ENCODE data around the gene DRD1. TPM values are rescaled to one million over a fixed set of nuclear protein-coding genes. Genes with fewer than 3 reads are reported as not detected.

DRD1 gene
- total and polyA plus RNA-seq, 2 of the 4 experiments (the other 2 are of a cell fraction): 0.18 to 0.19 TPM

DNA sequence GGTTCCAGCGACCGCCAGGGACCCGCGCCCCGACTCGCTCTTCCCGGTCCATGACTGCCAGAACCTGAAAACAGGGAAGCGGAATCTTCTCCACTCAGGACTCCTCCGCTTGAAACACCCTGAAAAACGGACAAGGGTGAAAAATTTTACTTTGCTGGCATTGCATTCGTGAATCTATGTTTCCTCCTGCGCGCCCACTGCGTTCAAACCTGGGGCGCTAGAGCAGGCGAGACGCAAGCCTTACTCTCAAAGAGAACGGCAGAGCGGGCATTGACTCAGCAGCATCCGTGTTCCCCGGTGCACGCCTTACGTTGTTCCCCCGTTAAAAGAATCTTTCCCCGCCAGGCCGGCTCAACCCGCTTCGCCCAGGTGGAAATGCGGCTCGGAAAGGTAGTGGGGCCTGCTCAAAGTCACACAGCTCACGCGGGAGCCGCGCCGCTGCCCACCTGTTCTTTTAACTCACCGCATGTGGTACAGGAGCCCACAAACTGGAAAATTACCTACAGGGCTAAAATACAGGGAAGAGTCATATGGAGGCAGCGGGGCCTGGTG, 999 bp upstream of the DRD1 start:
- intact Hi-C loops (cut with micrococcal nuclease): loop anchor here (1.0 to 5.0 kb wide), 5 partner anchors 96 to 494 kb away; no protein-coding TSS in a partner anchor
- Histone ChIP-seq H2BK15ac (ENCODE audit: low read depth, low read length) (no peak overlapping the region), H4K20me1 (ENCODE audit: insufficient read depth, low read length) (no peaks in the 10 kb centered on the region), H3K79me1 (ENCODE audit: low read depth in 1 of 2, low read length in 2 of 2) (no peaks in the 10 kb centered on the region), H2BK20ac (ENCODE audit: low read depth, low read length) (no peak overlapping the region), H3K9me3 (ENCODE audit: control insufficient read depth, insufficient read depth, low read length) (no peaks in the 10 kb centered on the region), H3K27me3 (ENCODE audit: control insufficient read depth, insufficient read depth, low read length) (peaks cover 13% of the 10 kb centered on the region), H3K4me3 (ENCODE audit: insufficient read depth, low read depth, low read length) (no peak overlapping the region), H3K9me1 (ENCODE audit: insufficient read depth, low read length) (no peaks in the 10 kb centered on the region), H4K8ac (ENCODE audit: low read depth in 2 of 2, low read length in 2 of 2) (no peak overlapping the region), H3K4me1 (ENCODE audit: control insufficient read depth, insufficient read depth, low read length) (no peaks in the 10 kb centered on the region; the same call in 1 of the 2 replicates), H3K18ac (ENCODE audit: low read depth, low read length) (no peak overlapping the region), H3K14ac (replicated peaks; ENCODE audit: low read depth, low read length) (no peak overlapping the region), H2BK120ac (ENCODE audit: low read depth, low read length) (no peak overlapping the region), H3K27ac (ENCODE audit: insufficient read depth, low read length) (no peak overlapping the region), H4K91ac (ENCODE audit: insufficient read depth, low read depth, low read length) (no peak overlapping the region), H3K23ac (ENCODE audit: low read depth, low read length) (no peak overlapping the region), H2AK5ac (ENCODE audit: low read depth, low read length) (no peak overlapping the region), H2AK9ac (replicated peaks; ENCODE audit: low read depth, low read length, poor library complexity) (no peak overlapping the region), H3K36me3 (ENCODE audit: control insufficient read depth, insufficient read depth, low read length) (no peaks in the 10 kb centered on the region), H2AFZ (replicated peaks; ENCODE audit: low read length, poor library complexity) (peak overlapping the region; percentile 7), H3K56ac (ENCODE audit: extremely low read depth, insufficient read depth, low read length) (no peak overlapping the region), H3K4me2 (ENCODE audit: low read depth, low read length) (peak overlapping the region; percentile 80; the same call in 1 of the 2 replicates), H4K5ac (ENCODE audit: low read depth, low read length) (no peak overlapping the region), H3K9ac (ENCODE audit: low read depth, low read length) (no peak overlapping the region), H3K4ac (ENCODE audit: low read depth, low read length) (no peak overlapping the region), H2BK5ac (ENCODE audit: low read depth, low read length, poor library complexity, severe bottlenecking) (no peak overlapping the region)
- BruUV-seq (replicated peaks): no TSS peak
- POLR2A ChIA-PET (ENCODE audit: unreplicated experiment): no interaction called here
- 31% methylated on average over 22 of the region's 37 CpGs; no CpG with 5 or more reads in 1 of the 2 experiments for WGBS, 2 experiments (ENCODE audit: extremely low coverage in 2 of 2, insufficient read length in 1 of 2)
- ATAC-seq (ENCODE audit: low read depth) (no peak), DNase-seq (no peak)
- CTCF ChIA-PET: no interaction called here
- dilution Hi-C loops (cut with HindIII; ENCODE audit: low sequenced_read_pairs, unreplicated experiment): no loop called here
- in situ Hi-C loops (cut with MboI; ENCODE audit: low sequenced_read_pairs): loop anchor here (5.0 kb wide), 1 partner anchor 493 kb away; no protein-coding TSS in a partner anchor
- TF ChIP-seq NFE2L2 (IDR thresholded peaks at IDR 0.05; ENCODE audit: low read depth, low read length) (no peak), RCOR1 (IDR thresholded peaks at IDR 0.05; ENCODE audit: insufficient replicate concordance, low read length) (no peak), FOS (IDR thresholded peaks at IDR 0.05; ENCODE audit: low read depth, low read length) (no peak)

Data from IMR-90 (cell line).